ENCODE results near the gene MIPOL1.

MIPOL1 gene

DNA sequence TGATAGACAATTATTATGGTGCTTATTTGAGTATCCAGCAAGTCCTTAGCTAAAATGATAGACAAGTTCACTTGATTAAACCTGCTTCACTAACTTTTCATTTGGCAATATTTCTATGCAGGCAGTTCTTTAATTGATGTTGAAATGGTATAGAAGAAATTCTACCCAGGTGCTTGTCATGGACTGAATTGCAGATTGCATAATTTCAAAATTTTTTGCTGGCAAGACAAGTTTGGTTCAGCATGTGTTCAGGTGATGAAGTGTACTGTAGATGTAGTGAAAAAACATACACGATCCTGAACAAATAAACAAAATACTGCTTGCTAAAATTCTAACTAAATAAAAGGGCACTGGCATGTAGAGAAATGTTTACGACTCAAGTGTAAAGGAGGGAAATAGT lies 208.4 kb downstream of the MIPOL1 start:
- DNase-seq (ENCODE audit: low read depth, low spot score): no peak
- no peak overlapping the region for H3K4me3 ChIP-seq (ENCODE audit: low read depth, low read length)
- TF ChIP-seq, protein P1, sequence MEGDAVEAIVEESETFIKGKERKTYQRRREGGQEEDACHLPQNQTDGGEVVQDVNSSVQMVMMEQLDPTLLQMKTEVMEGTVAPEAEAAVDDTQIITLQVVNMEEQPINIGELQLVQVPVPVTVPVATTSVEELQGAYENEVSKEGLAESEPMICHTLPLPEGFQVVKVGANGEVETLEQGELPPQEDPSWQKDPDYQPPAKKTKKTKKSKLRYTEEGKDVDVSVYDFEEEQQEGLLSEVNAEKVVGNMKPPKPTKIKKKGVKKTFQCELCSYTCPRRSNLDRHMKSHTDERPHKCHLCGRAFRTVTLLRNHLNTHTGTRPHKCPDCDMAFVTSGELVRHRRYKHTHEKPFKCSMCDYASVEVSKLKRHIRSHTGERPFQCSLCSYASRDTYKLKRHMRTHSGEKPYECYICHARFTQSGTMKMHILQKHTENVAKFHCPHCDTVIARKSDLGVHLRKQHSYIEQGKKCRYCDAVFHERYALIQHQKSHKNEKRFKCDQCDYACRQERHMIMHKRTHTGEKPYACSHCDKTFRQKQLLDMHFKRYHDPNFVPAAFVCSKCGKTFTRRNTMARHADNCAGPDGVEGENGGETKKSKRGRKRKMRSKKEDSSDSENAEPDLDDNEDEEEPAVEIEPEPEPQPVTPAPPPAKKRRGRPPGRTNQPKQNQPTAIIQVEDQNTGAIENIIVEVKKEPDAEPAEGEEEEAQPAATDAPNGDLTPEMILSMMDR (IDR thresholded peaks at IDR 0.05; ENCODE audit: low read depth, low read length): no peak
- in situ Hi-C loops (cut with HindIII; ENCODE audit: low sequenced_read_pairs): no loop called here

- H3K4me3 ChIP-seq (ENCODE audit: low read depth, low read length): no peak overlapping the region
- TF ChIP-seq, protein P1 (IDR thresholded peaks at IDR 0.05; ENCODE audit: low read depth, low read length): no peak
- DNase-seq (ENCODE audit: low read depth, low spot score): no peak
- in situ Hi-C loops (cut with HindIII; ENCODE audit: low sequenced_read_pairs): no loop called here
Observed at GRCh38 chr14:37411079-37411735, 213.5 kb downstream of the MIPOL1 start.

GRCh38 chr14:37413050-37413449 lies 215.3 kb downstream of the MIPOL1 start:
- no peak overlapping the region for H3K4me3 ChIP-seq (ENCODE audit: low read depth, low read length)
- TF ChIP-seq, protein P1 (IDR thresholded peaks at IDR 0.05; ENCODE audit: low read depth, low read length): no peak
- in situ Hi-C loops (cut with HindIII; ENCODE audit: low sequenced_read_pairs): no loop called here
- no peak for DNase-seq (ENCODE audit: low read depth, low spot score)

GRCh38 chr14:37413504-37414003 lies 215.8 kb downstream of the MIPOL1 start:
- H3K4me3 ChIP-seq (ENCODE audit: low read depth, low read length): no peak overlapping the region
- TF ChIP-seq, protein P1 (IDR thresholded peaks at IDR 0.05; ENCODE audit: low read depth, low read length): no peak
- DNase-seq (ENCODE audit: low read depth, low spot score): no peak
- in situ Hi-C loops (cut with HindIII; ENCODE audit: low sequenced_read_pairs): no loop called here

DNA sequence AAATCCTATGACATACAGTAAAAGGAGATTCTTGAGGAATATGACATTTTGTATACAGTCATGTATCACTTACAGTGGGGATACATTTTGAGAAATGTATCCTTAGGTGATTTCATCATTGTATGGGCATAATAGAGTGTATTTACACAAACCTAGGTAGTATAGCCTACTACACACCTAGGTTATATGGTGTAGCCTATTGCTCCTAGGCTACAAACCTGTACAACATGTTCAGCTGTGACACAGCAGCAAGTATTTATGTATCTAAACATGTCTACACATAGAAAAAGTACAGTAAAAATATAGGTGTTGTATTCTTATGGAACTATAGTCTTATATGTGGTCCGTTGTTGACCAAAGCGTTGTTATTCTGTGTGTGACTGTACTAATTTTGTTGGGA lies 218.5 kb downstream of the MIPOL1 start:
- in situ Hi-C loops (cut with HindIII; ENCODE audit: low sequenced_read_pairs): no loop called here
- DNase-seq (ENCODE audit: low read depth, low spot score): no peak
- TF ChIP-seq, protein P1 (IDR thresholded peaks at IDR 0.05; ENCODE audit: low read depth, low read length): no peak
- H3K4me3 ChIP-seq (ENCODE audit: low read depth, low read length): no peak overlapping the region

GRCh38 chr14:37417151-37417550 lies 219.4 kb downstream of the MIPOL1 start:
- DNase-seq (ENCODE audit: low read depth, low spot score): no peak
- TF ChIP-seq, protein P1 (IDR thresholded peaks at IDR 0.05; ENCODE audit: low read depth, low read length): no peak
- no peak overlapping the region for H3K4me3 ChIP-seq (ENCODE audit: low read depth, low read length)
- in situ Hi-C loops (cut with HindIII; ENCODE audit: low sequenced_read_pairs): no loop called here
